ENCODE data around the gene UTS2B.

The UTS2B gene

GRCh38 chr3:191235331-191236314, 94.7 kb downstream of the UTS2B start:
- Mint-ChIP-seq H3K4me1 (ENCODE audit: low read depth) (no peaks in the 10 kb centered on the region), H3K9me3 (ENCODE audit: low read depth) (no peaks in the 10 kb centered on the region), H3K27me3 (no peaks in the 10 kb centered on the region), H3K27ac (no peak overlapping the region), H3K4me3 (no peak overlapping the region), H3K36me3 (no peaks in the 10 kb centered on the region)

DNA sequence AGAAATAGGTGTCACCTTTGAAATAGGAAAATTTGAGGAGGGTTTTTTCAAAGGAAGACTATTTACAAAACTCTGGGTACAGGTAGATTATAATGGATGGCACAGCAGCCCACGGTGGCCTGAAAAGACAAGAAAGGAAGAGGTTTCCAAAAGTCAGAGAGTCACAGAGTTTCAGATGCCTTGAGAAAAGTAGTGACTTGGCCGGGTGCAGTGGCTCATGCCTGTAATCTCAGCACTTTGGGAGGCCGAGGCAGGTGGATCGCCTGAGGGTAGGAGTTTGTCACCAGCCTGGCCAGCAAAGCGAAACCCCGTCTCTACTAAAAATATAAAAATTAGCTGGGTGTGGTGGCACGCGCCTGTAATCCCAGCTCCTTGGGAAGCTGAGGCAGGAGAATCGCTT, 96.1 kb downstream of the UTS2B start:
- Mint-ChIP-seq H3K4me1 (ENCODE audit: low read depth) (no peaks in the 10 kb centered on the region), H3K36me3 (no peaks in the 10 kb centered on the region), H3K27me3 (no peaks in the 10 kb centered on the region), H3K4me3 (no peak overlapping the region), H3K27ac (no peak overlapping the region), H3K9me3 (ENCODE audit: low read depth) (no peaks in the 10 kb centered on the region)

DNA sequence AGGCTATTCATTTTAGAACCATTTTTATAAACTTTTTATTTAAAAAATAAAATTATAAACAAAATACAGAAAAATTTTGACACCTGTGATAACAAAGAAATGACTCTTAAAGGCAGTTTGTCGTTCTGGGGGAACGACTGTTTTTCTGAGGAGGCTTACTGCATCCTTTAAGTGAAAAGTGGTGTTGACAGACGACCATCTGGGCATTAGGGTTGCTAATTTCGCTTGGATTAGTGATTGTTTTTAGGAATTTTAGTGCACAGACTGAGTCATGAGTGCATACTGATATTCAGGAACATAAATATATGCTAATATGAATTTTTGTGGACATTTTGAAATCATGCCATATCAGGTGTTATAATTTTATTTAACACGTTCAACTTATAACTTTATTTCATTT, 102.8 kb downstream of the UTS2B start:
- Mint-ChIP-seq H3K4me3 (no peak overlapping the region), H3K36me3 (no peaks in the 10 kb centered on the region), H3K27ac (no peak overlapping the region), H3K27me3 (no peaks in the 10 kb centered on the region), H3K9me3 (ENCODE audit: low read depth) (no peaks in the 10 kb centered on the region), H3K4me1 (ENCODE audit: low read depth) (no peaks in the 10 kb centered on the region)

DNA sequence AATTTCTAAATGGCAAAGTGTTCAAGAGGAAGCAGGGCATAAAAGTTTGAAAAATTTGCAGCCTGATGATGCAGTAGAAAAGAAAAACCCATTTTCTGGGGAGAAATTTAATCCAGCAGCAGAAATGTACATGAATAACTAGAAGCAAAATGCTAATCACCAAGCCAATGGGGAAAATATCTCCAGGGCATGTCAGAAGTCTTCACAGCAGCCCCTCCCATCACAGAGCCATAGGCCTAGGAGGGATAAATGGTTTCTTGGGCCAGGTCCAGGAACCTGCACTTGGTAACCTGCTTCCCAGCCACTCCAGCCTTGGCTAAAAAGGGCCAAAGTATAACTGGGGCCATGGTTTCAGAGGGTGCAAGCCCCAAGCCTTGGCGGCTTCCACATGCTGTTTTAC, 108.7 kb downstream of the UTS2B start:
- no peaks in the 10 kb centered on the region for H3K36me3 Mint-ChIP-seq
- H3K4me3 Mint-ChIP-seq, result no peak overlapping the region
- H3K27me3 Mint-ChIP-seq, result peaks cover 1% of the 10 kb centered on the region
- no peak overlapping the region for H3K27ac Mint-ChIP-seq
- H3K4me1 Mint-ChIP-seq (ENCODE audit: low read depth), result no peaks in the 10 kb centered on the region
- peaks cover 3% of the 10 kb centered on the region for H3K9me3 Mint-ChIP-seq (ENCODE audit: low read depth)

DNA sequence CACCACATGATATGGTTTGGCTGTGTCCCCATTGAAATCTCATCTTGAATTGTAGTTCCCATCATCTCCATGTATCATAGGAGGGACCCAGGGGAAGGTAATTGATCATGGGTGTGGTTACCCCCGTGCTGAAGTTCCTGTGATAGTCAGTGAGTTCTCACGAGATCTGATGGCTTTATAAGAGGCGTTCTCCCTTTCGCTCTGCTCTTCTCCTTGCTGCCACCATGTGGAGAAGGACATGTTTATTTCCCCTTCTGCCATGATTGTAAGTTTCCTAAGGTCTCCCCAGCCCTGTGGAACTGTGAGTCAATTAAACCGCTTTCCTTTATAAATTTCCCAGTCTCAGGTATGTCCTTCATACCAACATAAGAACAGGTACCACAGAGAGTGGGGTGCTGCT, 109.4 kb downstream of the UTS2B start:
- H3K27me3 Mint-ChIP-seq, result peaks cover 1% of the 10 kb centered on the region
- no peaks in the 10 kb centered on the region for H3K36me3 Mint-ChIP-seq
- H3K4me3 Mint-ChIP-seq, result no peak overlapping the region
- no peaks in the 10 kb centered on the region for H3K4me1 Mint-ChIP-seq (ENCODE audit: low read depth)
- H3K9me3 Mint-ChIP-seq (ENCODE audit: low read depth), result peaks cover 3% of the 10 kb centered on the region
- H3K27ac Mint-ChIP-seq, result no peak overlapping the region

DNA sequence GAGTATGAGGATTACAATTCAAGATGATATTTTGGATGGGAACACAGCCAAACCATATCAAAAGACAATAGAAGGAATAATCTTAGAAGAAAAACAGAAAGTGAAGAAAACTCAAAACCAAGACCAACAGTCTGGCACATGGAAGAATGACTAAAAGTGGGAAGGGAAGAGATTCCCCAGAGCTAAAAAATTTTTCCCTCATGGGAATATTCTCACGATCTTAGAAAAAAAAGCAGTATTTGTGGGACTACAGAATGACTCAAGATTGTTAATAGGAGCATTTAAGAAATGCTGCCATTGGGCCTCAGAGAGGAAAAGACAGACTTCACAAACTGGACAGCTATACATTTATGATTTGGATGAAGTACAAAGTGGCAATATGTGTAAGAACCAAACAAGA, 113.0 kb downstream of the UTS2B start:
- Mint-ChIP-seq H3K4me3 (no peak overlapping the region), H3K4me1 (ENCODE audit: low read depth) (no peaks in the 10 kb centered on the region), H3K27me3 (peaks cover 1% of the 10 kb centered on the region), H3K36me3 (no peaks in the 10 kb centered on the region), H3K27ac (no peak overlapping the region), H3K9me3 (ENCODE audit: low read depth) (peaks cover 3% of the 10 kb centered on the region)
